NCI-H1417 treated with DMSO at 0.1 percent for 48 hours (cell line): ENCODE results near the gene CDC14A.
"Not testable (repeated sequence)": the region's sequence is repeated elsewhere in the genome, so short reads cannot be mapped to it uniquely, and the experiment has no call there.

Experiments
- DNase-seq: peaks from one replicate; lab custom pipeline; 2025; lab: John Stamatoyannopoulos, UW

The CDC14A gene

GRCh38 chr1:100352267-100353070, at the start of gene CDC14A:
TSS of gene CDC14A (plus strand) at chr1:100352506. CDS start at chr1:100352955, 449 bp downstream.
- peak; percentile 68 for DNase-seq

GRCh38 chr1:100302739-100303138, 49.6 kb upstream of the CDC14A start:
- no peak for DNase-seq

- no peak for DNase-seq
These were observed 48.1 kb upstream of the CDC14A start for GRCh38 chr1:100304227-100304626.

- no peak for DNase-seq
These were observed 47.4 kb upstream of the CDC14A start for GRCh38 chr1:100304921-100305320.

GRCh38 chr1:100305954-100306353, 46.4 kb upstream of the CDC14A start:
- no peak for DNase-seq

GRCh38 chr1:100306735-100307313, 45.5 kb upstream of the CDC14A start:
- no peak for DNase-seq

GRCh38 chr1:100308777-100309176, 43.5 kb upstream of the CDC14A start:
- DNase-seq = no peak

- no peak for DNase-seq
These were observed 42.4 kb upstream of the CDC14A start for GRCh38 chr1:100309863-100310262.

GRCh38 chr1:100313382-100313781, 38.9 kb upstream of the CDC14A start:
- no peak for DNase-seq

GRCh38 chr1:100316622-100317021, 35.7 kb upstream of the CDC14A start:
- DNase-seq = no peak

- DNase-seq = no peak
These were observed 31.8 kb upstream of the CDC14A start for GRCh38 chr1:100320311-100321099.

- no peak for DNase-seq
These were observed 31.2 kb upstream of the CDC14A start for GRCh38 chr1:100321100-100321493.

GRCh38 chr1:100321506-100321905, 30.8 kb upstream of the CDC14A start:
- DNase-seq = no peak

GRCh38 chr1:100322436-100323211, 29.7 kb upstream of the CDC14A start:
- DNase-seq = no peak

GRCh38 chr1:100323419-100324106, 28.7 kb upstream of the CDC14A start:
- DNase-seq = no peak

GRCh38 chr1:100325415-100326324, 26.6 kb upstream of the CDC14A start:
- DNase-seq = no peak

- DNase-seq = not testable (repeated sequence)
These were observed 26.0 kb upstream of the CDC14A start for GRCh38 chr1:100326325-100326670.

- DNase-seq = no peak
These were observed 24.2 kb upstream of the CDC14A start for GRCh38 chr1:100328133-100328532.

GRCh38 chr1:100331146-100331545, 21.2 kb upstream of the CDC14A start:
- DNase-seq = not testable (repeated sequence)

GRCh38 chr1:100332331-100332730, 20.0 kb upstream of the CDC14A start:
- no peak for DNase-seq
